GM19240 (cell line): ENCODE data around the gene CD209.
"Not testable (repeated sequence)": the region's sequence is repeated elsewhere in the genome, so short reads cannot be mapped to it uniquely, and the experiment has no call there.

Source experiments
- DNase-seq: peaks from one replicate; pipeline ENCODE4 v3.0.0; 2011; ENCODE audit warnings: low spot score; ENCODE audit not compliant: insufficient read length

The CD209 gene, protein sequence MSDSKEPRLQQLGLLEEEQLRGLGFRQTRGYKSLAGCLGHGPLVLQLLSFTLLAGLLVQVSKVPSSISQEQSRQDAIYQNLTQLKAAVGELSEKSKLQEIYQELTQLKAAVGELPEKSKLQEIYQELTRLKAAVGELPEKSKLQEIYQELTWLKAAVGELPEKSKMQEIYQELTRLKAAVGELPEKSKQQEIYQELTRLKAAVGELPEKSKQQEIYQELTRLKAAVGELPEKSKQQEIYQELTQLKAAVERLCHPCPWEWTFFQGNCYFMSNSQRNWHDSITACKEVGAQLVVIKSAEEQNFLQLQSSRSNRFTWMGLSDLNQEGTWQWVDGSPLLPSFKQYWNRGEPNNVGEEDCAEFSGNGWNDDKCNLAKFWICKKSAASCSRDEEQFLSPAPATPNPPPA

DNA sequence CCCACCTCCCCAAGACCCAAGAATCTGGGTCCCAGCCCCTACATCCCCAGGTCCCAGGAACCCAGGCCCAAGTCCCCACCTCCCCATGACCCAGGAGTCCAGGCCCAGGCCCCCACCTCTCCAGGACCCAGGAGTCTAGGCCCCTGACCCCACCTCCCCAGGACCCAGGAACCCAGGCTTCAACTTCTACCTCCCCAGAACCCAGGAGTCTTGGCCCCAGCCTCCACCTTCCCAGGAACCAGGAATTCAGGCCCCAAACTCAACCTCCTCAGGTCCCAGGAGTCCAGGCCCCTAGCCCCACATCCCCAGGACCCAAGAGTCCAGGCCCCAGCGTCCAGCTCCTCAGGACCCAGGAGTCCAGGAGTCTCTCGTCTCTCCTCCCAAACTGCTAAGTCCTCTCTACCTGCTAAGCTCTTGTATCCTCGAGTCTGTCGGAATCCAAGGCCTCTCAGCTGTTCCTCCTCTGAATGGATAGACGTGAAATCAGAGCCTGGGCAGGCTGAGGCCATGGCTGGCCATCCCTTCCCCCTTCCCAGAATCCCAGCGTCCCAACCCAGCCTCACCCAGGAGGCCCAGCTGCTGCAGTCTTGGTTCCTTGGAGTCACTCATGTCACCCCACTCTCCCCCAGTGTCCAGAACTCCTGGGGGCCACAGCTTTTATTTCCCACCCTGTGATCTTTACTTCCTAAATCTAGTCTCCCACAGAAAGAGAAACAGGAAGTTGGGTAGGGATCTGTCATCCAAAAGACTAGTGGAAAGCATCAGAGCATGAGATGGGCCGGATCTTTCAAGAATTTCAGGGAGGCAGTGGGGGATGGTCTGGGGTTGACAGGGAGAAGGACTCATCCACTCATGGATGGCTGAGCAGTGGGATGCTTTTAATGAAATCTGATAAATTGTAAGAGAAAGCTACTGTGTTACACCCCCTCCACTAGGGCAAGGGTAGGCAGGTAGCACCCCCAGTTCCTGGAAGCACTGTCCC, at the start of gene CD209:
Gene CD209 (minus strand): TSS at position 632 of the 982 bp plus-strand sequence. CDS start 23 bp downstream, at position 609.
- DNase-seq: no peak

DNA sequence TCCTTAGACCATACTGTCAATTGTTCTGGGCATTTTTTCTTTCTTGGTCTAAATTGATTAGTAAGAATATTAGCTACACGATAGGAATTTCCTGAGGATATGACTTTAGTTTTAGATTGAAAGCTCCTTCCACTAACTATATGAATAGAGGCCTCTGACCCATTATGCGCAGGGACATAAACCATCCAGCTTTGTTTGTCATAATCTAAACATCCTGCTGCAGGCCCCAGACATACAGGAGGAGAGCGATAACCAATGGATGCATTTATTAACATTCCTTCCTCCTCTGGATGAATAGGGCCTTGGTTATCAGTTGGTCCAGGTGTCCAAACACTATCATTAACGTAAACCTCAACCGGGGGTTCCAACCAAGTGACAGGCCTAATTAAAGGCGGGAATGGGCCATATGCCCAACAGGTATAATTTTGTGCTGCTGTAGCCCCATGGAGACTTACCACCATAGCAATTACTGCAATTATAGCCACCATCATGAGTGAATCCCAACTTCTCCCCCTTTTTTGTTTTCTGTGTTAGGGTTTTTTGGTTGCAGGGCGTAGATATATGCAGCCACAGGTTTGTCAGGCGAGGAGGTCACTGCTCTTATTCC, 48.3 kb upstream of the CD209 start:
- no peak for DNase-seq

DNA sequence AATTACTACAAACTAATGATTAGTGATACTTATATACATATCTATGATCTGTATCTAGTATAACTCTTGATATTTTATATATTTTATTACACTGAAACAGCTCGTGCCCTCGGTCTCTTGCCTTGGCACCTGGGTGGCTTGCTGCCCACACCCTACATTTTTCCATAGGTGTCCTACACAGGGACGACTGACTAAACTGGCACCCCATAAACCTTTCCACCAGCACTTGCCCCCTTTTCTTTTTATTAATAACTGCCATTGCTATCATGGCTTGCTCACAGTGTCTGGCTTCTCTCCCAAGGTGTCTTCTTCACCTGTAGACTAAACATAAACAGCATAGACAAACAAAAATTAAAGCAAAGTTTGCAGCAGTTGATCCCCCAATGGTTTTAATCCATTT, 46.2 kb upstream of the CD209 start:
- no peak for DNase-seq

DNA sequence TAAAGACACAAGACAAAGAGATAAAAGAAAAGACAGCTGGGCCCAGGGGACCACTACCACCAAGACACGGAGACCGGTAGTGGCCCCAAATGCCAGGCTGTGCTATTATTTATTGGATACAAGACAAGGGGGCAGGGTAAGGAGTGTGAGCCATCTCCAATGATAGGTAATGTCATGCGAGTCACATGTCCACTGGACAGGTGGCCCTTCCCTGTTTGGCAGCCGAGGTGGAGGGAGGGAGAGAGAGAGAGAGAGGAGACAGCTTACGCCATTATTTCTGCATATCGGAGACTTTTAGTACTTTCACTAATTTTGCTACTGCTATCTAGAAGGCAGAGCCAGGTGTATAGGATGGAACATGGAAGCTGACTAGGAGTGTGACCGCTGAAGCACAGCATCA, 45.4 kb upstream of the CD209 start:
- DNase-seq: not testable (repeated sequence)

DNA sequence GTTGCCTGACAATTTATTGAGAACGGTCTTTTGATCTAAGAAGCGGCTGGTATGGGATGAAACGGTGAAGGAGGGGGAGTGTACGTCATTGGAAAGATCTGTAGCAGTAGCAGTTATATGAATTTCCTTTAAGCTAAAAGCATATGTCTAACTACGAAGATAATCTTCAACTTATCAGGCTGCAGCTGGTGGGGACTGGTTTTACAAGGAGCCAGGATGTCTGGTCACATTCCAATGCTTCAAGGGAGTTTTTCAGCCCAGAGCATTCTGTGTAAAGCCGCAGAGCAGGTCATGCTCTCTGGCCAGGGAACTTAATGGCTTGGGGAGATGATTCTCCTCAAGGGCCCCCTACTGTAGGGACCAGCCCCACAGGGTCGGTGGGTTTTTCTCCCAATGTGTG, 44.9 kb upstream of the CD209 start:
- no peak for DNase-seq

DNA sequence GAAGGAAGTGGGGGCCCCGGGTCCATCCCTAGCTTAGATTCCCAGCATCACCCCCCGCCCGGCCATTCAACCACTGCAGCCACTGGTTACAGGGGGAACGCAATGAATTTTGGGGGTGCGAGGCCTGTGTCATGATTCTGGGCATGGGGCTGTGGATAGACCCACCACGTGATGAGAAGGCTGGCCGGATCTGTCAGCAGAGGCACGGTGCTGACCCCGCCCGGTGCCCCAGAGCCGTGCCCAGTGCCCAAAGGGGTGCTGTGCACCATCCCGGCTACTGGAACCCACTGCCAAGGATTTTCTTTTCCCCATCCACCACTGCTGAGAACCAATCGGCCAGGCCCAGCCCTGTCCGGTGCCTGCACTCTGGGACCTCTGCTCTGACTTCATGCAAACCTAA, 43.1 kb upstream of the CD209 start:
- DNase-seq: no peak

DNA sequence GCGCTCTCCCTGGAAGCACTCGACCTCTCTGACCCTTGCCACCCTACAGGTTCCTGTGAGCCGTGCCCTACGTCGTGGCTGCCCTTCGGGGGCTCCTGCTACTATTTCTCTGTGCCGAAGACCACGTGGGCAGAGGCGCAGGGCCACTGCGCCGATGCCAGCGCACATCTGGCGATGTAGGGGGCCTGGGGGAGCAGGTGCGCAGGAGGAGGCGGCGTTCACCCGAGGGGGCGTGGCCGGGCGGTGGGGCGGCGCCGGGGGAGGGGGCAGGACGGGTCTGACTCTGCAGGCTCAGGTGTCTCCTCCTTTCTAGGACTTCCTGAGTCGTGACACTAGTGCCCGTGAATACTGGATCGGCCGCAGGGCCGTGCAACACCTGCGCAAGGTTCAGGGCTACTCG, 42.1 kb upstream of the CD209 start:
- no peak for DNase-seq

DNA sequence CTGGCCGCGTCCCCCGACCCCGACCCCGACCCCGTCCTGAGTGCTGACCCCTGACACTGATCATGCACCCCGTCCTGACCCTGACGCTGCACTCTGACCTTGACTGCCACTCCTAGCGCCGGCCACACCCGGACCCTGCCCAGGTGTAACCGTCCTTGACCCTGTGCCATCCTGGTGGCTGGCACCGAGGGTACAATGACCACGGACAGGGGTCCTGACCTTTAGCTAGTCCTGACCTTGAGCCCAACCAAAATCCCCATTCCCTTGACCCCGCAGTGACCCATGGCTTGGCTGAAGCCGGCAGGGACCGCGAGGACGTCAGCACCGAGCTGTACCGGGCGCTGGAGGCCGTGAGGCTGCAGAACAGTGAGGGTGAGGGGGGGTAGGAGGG, 41.6 kb upstream of the CD209 start:
- no peak for DNase-seq

DNA sequence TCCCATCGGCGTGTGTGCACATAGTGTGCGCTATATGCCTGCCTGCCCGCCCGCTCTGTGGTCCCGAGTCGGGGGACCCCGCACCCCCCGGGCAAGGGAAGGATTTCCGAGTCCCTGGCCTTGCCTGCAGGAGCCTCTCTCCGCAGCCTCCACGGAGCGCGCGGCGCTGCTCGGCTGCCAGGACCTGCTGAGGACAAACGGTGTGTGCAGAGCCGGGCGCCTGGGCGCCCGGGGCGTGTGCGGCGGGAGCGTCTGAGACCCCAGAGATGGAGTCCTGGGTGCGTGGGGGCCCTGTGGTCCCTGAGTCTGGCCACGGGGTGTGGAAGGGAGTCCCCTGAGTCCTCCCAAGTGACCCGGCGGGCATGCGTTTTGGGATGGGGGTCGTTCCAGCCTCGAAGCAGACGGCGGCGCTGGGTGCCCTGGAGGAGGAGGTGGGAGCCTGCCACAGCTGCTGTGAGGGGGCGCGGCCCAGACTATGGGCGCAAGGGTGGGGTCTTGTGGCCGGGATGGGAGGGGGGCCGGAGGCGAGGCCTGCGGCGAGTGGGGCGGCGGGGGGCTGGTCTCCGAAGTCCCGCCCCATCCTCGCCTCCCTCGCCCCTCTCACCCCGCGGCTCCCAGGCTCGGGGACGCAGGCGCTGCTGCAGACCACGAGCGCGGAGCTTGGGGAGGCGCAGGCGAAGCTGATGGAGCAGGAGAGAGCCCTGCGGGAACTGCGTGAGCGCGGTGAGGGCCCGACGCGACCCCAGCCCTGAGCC, 41.0 kb upstream of the CD209 start:
- DNase-seq: no peak

DNA sequence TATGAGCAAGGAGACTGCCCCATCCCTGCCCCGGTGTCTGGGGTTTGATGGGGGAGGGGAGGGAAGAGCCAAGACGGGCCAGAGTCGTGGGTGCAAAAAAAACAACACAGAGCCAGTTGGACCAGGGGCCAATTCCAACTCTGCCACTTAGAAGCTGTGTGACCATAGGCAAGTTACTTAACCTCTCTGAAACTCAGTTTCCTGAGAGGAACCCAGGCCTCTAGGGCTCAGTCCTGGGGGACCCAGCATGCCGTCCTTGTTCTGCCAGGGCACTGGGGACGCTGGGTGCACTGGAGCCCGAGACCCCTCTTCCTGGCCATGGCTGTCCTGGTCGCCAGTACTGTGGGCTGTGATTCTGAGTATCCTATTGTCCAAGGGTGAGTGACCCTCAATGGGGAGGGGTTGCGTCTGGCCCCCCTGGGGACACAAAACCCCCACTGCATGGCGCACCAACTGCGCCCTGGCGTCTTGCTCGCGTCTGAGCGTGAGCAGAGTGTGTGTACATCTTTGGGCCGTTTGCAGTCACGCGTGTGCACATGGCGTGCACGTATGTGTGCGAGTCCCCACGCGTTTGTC, 40.4 kb upstream of the CD209 start:
- DNase-seq: no peak

DNA sequence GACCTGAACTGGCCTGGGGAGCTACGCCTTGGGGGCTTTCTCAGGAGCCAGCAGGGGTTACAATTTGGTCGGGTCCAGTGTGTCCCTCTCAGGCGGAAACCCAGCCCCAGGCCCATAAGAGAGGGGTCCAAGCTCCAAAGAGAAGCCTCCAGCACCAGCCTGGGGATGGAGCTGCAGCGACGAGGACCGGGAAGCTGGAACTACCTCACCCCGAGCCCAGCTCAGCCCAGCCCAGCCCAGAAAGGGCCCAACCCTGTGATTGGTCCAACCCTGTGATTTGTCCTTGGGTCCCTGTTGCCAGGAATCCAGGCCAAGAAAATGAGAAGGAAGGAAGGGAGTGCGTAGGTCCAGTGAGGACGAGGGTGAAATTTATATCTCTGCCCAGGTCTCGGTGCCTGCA, 39.8 kb upstream of the CD209 start:
- no peak for DNase-seq

DNA sequence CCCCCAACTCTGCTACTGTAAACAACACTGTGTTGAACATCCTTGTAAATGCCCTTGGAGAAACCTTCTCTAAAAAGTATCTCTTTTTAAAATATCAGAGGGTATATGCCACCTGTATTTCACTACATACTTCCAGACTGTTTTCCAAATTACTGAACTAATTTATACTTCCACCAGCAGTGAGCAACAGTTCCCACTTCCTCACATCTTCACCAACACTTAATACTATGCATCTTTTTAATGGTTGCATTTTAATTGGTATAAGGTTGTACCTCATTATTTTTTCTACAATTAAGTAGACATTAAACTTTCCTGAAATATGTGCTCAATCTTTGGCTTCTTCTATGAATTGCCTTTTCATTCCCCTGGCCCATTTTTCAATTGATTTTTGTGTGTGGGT, 37.5 kb upstream of the CD209 start:
- no peak for DNase-seq

DNA sequence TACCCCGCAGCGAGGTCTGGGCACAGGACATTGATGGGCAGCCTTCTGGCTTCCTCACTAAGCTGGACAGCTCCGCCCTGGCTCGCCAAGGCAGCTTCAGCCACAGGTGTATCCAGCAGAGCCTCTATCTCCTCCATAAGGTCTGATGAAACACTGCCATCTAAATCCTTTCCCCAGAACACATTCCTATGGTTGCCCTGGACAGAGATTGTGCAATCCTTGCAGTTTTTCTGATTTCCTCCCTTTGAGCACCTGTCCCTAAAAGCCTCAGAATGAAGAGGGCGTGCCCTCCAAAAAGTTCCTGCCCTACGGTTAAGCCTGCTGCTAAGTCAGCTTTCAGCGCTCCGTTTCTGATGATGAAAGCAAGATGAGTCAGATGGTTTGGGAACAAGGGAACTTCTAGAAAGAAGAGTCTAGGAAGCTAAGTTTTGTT, 36.7 kb upstream of the CD209 start:
- no peak for DNase-seq

DNA sequence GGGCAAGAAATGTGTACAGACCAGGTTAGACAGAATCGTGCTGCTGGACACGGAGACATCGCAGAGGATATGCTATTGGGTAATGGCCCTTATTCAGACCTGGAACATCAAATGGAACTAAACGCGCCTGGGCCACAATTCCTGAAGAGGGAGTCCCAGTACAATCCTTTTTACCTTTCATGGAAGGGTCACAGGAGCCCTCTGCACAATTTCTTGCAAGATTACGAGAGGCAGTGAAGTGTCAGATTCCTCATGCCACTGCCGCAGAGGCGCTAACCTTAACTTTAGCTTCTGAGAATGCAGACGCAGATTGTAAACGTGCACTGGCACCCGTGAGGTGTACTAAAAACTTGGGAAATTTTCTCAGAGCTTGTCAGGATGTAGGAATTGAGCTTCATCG, 33.8 kb upstream of the CD209 start:
- no peak for DNase-seq

DNA sequence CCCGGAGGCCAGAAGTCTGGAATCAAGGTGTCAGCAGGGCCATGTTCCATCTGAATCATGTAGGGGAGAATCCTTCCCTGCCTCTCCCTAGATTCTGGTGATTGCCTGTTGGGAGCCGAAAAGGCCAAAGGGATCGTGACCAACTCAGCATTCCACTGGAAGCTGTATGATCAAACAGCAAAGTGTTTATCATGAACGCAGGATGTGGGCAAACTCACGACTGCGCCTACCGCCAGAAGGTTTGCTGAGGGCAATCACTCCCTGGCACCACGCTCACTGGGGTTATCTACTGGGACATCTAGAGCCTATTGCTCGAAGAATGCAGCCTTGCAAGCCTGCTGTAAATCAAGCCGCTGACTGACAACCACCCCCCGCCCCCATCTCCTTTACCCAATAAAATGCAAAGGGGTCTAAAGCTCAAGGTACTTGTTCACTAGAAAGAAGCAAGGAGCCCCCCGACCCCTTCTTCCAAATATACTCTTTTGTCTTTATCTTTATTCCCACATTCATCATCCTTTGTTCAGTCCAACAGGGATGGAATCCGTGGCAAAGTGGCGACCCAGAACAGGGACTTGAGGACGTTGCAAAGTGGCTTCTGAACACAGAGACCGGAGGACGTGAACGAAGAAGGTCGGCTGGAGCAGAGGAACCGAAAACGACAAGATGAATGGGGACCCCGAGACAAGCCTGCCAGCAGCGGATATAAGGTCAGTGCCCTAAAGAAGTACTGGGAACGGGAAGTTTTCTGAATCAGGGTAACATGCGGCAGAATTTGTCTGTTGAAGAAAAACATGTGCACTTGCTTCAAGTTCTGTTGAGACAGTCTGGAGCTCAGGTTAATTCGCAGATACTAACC, 32.5 kb upstream of the CD209 start:
- DNase-seq: no peak

DNA sequence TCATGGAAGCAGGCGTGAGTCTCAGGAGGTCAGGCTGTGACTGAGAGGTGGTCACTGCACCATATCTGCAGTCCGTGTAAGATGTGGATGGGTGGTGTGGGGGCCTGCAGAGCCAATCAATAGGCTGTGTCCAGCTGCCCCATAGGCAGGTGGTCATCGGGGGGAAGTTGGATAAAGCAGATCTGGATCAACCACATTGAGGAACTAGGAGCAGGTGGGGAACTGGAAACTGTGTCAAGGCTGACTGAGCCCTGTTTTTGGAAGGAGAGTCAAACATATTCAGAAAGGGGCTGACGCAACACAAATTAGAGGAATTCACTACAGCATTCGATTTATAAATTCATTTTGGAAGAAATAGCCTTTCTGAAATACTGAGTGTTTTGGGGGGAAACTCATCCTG, 30.7 kb upstream of the CD209 start:
- DNase-seq: no peak

DNA sequence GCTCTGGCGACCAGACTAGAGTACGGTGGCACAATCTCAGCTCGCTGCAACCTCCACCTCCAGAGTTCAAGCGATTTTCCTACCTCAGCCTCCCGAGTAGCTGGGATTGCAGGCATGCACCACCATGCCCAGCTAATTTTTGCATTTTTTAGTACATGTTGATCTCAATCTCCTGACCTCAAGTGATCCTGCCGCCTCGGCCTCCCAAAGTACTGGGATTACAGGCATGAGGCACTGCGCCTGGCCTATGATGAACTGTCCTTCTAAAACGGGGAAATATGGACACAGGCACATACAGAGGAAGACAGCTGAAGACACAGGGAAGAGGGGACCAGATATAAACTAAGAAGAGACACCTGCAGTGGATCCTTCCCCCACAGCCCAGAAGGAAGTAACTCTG, 28.4 kb upstream of the CD209 start:
- DNase-seq: no peak

DNA sequence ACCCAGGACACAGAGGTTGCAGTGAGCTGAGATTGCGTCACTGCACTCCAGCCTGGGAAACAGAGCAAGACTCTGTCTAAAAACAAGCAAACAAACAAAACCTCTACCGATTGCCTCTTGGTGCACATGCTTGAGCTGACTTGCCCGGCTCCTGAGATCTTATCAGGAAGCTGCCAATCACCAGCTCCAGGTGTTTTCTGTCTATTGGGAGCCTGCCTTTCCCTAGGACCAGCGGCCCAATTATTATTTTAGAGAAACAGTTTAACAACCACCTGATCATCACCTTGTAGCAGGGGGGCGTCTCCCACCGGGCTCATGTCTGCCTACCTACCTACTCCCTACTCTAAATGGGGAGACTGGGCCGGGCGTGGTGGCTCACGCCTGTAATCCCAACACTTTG, 26.5 kb upstream of the CD209 start:
- no peak for DNase-seq

DNA sequence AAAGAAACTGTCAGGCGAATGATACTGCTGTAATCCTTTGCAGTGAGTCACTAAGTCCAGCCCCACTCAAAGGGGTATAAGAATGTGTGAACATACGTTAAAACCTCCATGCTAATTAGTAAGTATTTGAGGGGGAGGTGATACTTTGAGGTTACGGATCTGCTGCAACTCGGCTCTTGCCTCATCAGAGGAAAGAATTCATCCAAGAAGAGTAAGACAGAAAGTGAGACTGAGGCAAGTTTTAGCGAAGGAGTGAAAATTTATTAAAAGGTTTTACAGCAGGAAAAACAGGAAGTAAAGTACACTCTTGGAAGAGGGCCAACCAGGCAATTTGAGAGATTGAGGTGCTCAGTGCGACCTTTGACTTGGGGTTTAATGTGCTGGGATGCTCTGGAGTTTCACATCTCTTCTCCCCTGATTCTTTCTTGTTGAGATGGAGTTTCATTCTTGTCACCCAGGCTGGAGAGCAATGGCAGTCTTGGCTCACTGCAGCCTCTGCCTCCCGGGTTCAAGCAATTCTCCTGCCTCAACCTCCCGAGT, 25.5 kb upstream of the CD209 start:
- no peak for DNase-seq

DNA sequence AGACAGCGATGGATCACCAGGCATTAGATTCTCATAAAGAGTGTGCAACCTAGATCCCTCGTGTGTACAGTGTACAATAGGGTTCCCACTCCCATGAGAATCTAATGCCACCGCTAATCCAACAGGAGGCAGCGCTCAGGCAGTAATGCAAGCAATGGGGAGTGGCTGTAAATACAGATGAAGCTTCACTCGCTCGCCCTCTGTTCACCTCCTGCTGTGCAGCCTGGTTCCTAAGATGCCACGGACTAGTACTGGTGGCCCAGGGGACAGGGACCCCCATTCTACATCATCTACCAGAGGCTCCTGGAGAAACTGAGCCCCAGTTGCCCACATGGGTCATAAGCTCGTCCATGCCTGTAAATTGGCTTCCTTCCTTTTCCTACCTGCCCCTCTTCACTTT, 23.7 kb upstream of the CD209 start:
- no peak for DNase-seq
